ACHN (cell line): Measurements from ENCODE around the gene MAML1.

ENCODE experiments used
- DNase-seq: peaks from one replicate; pipeline ENCODE4 v3.0.0-alpha.2; 2015
- in situ Hi-C: cut with HindIII; loops from 2 replicates; pipeline ENCODE4 v1.10.0; 2017; ENCODE audit warnings: low sequenced_read_pairs, low pct_ligation_motif_present, low pct_unique_long_range_greater_than_20kb

Gene MAML1

DNA sequence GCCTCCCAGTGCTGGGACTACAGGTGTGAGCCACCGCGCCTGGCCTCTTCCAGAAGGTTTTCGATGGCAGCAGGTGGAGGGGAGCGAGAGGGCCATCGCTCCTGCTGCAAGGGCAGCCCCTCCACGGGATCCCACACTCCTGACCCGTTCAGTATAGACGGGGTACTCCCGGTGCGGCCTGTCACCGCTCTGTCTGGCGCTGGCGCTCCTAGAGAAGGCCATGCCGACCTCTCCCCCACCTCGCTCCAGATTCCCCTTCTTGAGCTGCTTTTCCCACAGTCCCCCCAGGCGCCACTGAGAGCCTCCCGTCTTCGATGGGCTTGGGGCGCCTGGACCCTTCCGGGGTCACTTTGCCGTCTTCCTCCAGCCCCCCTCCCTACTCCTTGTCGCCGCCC, 83.8 kb downstream of the MAML1 start:
- DNase-seq, result no peak

DNA sequence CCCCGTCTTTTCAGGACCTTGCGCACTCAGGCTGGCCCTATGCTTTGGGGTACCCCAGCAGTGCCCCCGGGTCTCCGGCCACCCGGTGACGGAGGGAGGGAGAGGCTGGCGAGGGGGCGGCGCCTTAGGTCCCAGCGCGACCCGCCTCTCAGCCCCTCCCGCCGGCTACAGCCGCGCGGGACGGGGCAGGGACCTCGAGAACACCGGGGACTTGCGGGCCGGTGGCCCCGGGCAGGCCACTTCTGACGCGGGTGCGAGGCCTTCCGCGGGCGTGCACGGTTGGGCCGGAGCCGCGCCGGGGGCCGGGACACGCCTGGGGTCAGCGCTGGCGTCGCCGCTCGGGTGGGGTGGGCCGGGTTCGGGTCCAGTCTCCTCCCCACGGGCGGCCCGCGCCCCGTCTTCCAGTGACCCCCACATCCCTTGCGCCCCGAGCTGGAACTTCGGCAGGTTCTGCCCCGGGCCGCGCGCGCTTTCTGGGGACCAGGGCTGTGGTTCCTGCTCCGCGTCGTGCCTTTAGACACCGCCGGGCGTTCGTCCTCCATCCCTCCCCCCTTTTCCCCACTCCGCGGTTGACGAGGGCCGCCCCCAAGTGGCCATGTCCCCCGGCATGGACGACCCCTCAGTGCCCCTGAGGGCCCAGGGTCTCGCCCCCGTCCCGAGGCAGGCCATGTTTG, 84.3 kb downstream of the MAML1 start:
- in situ Hi-C loops, result no loop called here
- DNase-seq, result no peak

More for the DNA sequence above, 83.8 kb downstream of the MAML1 start:
- in situ Hi-C loops, result no loop called here

DNA sequence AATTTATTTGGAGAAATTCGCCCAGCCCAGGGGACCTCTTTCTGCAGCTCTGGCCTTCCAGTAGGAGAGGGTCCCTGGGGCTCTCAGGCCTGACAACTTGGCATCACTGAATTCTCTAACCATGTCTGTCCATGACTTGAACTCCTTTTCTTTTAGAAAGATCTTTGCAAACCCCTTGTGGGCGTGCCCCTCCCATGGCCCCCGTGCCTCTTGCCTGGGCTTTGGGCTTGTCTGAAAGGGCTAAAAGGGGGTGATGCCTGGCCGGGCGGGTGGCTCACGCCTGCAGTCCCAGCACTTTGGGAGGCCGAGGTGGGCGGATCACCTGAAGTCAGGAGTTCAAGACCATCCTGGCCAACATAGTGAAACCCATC, 84.8 kb downstream of the MAML1 start:
- DNase-seq, result no peak
- in situ Hi-C loops, result no loop called here

DNA sequence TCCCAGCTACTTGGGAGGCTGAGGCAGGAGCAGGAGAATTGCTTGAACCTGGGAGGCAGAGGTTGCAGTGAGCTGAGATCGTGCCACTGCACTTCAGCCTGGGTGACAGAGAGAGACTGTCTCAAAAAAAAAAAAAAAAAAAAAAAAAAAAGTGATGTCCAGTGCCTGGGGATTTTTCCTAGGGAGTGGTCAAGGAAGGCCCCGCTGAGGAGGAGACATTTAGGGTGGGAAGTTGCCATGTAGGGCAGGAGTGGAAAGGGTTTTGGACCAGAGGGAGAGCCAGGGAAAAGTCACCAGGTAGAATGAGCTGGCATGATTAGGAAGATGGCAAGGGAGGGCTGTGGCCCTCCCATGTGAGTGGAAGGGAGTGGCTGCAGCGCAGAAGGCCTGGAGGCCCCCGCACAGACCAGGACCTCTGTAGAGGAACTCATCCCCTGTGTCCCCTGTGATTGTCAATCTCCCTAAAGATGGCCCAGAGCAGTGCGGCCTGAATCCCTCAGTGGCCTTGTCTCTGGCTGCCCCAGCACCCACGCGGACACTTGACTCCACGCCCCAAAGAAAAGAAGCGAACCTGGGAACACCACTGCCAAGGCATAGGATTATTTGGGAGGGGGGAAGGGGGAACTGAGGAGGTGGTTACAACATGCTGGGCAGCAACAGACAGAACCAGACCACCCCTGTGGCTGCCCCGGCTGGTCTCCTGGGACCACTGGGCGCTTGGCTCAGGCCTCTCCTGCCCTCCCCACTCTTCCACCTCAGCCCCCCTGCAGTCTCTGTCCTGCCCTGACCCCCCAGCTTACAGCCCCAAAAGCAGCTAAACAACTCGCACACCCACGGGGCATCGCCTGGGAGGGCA, 85.5 kb downstream of the MAML1 start:
- DNase-seq, result no peak
- in situ Hi-C loops, result no loop called here

DNA sequence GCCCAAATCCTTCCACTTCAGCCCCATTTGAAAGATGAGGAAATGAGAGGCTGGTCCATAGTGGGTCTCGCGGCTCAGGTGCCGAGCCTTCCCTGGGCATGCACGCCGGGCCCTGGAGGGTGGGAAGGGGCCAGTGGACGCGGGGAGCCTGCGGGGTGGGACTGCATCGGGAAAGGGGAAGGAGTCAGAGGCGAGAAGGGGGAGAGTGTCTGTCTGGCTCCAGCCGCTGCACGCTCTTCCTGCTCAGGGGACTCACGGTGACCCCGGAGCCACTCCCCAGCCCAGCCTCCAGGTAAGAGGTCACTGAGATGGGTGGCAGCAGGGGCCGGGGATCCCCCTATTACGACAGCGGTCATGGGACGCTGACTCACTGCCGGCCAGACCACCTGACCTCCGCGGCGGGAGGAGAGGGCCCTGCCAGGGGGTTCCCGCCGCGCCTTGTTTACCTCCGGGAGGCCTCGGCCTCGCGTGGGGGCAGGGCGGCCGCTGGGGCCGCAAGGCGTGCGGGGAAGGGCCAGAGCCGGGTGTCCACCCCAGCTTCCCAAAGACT, 86.2 kb downstream of the MAML1 start:
- in situ Hi-C loops, result no loop called here
- peak; percentile 93 for DNase-seq

DNA sequence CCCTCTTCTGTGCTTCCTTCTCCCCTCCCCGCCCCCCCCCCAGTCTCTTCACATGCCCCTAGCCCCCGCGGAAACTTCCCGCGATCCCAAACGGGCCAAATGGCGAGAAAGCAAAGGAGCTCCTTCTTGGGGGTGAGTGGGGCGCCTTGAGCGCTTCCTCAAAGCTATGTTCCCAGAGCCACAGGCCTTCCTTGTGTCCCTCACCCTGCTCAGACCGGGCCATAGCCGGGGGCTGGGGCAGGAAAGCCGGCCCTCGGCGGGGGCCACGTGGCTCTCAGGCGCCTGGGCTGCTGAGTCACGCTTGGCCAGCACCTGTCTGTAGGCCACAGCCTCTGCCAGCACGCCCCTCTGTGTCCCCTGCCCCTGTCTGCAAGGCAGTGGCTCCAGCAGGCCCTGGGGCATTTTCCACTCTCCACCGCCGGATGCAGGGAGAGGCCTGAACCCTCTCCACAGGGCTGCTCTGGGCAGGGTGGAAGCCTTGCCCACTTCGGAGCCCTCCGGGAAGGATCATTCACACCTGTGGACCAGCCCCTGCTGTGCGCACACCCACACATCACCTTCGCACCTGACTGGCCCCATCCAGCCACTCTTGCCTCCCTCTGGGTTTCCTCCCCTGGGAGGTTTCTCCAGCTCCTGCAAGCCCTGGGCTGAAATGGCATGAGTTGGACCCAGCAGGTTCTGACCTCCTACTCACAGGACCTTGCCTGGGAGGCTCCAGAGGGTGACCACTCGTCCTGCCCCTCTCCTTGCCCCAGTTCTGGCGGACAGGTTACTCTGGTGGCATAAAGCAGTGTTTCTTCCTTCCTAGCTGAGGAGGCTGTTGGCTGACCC, 86.9 kb downstream of the MAML1 start:
- in situ Hi-C loops, result no loop called here
- DNase-seq, result peak; percentile 67

DNA sequence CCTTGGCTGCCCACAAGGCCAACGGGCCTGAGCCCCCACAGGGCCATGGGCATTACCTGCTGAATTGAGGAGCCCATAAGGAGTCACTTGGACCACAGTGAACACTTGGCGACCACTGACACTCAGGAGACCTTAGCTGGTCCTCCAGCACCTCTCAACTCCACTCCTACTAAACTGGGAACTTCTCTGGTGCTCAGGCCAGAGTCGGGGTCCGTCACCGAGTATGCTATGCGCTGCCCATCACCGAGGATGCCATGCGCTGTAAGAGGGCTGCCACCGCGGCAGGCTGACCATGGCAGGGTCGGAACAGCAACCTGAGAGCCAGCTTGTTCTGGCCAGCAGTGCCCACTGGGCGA, 87.5 kb downstream of the MAML1 start:
- in situ Hi-C loops, result no loop called here
- DNase-seq, result no peak

DNA sequence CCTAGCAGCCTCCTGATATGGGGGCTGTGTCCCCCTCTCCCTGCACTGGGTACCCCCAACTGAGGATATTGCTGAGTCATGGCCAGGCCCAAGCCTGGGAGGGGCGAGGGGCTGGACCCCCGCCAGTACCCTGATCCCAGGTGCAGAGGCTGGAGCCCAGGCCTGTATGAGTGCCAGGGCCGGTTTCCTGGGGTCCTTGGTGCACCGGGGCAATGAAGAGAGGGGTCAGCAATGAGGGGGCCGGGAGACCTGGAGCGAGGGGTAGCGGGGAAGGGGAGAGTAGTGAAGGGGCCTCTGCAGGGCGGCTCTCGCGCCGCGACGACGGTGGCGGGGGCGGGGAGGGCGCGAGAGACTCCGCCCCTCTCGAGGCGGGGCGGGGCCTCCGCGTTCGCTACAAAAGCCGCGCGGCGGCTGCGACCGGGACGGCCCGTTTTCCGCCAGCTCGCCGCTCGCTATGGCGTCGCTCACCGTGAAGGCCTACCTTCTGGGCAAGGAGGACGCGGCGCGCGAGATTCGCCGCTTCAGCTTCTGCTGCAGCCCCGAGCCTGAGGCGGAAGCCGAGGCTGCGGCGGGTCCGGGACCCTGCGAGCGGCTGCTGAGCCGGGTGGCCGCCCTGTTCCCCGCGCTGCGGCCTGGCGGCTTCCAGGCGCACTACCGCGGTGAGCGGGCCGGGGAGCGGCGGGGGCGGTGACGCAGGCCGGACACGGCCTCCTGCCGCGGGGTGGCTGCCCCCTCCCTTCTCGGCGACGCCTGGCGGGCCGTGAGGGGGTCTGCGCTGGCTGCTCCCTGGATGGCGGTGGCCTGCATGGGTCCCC, 88.1 kb downstream of the MAML1 start, which contains the start of gene SQSTM1:
TSS of gene SQSTM1 (plus strand) at position 423 of the 815 bp plus-strand sequence. CDS start at position 455, 32 bp downstream.
- DNase-seq, result peak; percentile 72
- in situ Hi-C loops, result no loop called here

DNA sequence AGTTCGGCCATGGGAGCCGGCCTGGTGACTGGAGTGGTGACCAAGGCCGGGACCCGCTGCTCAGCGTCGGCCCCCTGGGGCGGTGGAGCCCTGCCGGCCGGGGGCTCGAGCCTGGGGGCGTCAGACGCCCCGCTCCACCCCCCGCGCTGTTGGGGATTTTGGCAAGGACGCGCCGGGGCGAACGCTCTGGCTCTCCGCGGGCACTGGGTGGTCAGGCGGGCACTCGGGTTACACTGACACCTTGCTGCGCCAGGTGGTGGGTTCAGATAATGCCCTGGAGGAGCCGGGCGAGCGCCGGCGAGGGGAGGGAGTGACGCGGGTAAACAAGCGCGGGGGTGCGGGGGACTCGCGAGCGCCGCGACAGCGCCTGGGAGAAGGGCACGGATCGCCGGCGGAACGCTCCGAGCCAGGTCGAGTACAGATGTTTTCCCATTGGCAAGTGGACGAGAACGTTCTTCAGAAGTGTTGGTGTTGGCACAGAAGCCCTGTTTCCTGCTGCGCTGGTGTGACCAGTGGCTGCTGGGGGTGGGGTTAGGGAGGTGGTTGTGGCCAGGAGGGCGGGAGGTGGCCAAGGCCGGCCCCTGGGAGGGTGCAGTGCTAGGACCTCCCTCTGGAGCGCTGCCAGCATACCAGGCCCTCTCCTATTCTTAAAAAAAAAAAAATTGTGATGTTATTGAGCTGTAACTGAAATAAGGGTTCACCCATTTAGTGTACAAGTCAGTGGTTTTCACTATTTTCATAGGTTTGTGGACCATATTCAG, 88.9 kb downstream of the MAML1 start:
- in situ Hi-C loops, result no loop called here
- peak; percentile 81 for DNase-seq

DNA sequence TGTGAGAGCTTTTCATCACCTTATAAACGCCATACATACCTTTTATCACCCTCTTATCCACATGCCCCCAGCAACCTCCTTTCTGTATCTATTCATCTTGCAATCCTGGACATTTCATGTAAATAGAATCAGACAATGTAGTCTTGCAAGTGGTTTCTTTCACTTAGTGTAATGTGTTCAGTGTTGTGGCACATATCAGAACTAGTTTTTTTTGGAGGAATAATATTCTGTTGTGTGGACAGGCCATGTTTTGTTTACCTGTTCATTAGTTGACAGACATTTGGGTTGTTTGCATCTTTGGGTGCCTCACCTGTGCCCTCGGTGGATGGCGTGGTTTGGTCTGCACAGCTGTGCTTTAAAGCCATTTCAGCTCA, 89.4 kb downstream of the MAML1 start:
- no peak for DNase-seq
- in situ Hi-C loops, result no loop called here

DNA sequence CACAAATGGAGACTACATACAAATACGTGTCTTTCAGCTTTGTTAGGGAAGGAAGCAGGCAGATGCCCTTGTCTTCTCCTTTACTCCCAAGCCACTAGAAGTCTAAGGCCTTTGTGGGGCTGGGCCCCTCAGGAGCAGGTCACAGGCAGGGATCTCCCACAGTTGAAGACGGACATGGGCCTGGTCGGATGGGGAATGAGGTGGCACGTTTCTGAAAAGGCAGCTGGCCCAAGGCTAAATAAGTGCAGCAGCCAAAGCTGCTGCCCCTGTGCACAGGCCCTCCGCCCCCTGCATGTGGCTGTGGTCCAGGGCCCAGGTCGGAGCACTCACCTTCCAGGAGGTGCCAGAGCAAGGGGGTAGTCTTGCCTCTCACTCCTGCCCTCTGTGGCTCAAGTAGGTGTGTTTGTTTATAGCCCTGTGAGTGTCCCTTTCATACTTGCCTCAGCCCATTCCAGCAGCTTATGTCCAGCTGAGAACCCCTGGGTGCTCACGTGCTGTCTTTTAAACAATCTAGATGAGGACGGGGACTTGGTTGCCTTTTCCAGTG, 89.9 kb downstream of the MAML1 start:
- no peak for DNase-seq
- in situ Hi-C loops, result no loop called here

DNA sequence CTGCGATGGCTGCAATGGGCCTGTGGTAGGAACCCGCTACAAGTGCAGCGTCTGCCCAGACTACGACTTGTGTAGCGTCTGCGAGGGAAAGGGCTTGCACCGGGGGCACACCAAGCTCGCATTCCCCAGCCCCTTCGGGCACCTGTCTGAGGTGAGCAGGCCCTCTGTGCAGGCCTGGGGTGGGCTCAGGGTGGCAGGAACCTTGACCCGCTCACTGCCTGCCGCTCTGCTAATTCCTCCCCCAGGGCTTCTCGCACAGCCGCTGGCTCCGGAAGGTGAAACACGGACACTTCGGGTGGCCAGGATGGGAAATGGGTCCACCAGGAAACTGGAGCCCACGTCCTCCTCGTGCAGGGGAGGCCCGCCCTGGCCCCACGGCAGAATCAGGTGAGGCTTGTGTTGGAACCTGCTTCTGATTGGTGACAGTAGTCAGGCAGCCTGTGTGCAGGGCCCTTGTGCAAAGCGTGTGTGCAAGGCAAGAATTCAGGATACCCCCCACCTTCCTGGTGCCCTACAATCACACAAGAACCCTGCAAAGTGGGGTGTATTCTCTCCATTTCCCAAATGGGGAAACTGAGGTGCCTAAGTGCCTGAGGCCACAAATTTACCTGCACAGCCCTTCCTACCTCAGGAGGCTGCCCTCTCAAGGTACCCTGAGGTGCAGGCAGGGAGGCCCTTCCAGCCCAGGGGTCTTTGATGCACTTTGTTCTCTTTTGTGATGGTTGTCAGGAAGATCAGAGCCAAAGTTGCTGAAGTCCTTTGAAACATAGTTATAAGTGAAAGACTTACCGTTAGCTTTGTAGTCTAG, 91.5 kb downstream of the MAML1 start:
- in situ Hi-C loops, result no loop called here
- no peak for DNase-seq

DNA sequence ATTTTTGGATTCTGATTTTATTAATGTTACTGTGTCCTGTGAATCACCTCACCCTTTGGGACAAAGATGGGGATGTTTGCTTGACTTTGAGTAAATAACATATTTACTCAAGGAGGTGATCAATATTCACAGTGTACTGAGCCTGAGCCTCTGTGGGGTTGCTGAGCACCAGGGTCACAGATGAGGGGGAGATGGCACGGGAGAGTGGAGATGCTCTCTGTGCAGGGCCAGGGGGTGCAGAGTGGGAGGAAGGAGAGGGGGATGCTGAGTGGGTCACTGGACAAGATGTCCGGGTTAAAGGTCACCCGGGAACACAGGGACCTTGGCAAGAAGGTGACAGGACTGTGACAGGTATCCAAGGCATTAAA, 92.1 kb downstream of the MAML1 start:
- no peak for DNase-seq
- in situ Hi-C loops, result no loop called here

DNA sequence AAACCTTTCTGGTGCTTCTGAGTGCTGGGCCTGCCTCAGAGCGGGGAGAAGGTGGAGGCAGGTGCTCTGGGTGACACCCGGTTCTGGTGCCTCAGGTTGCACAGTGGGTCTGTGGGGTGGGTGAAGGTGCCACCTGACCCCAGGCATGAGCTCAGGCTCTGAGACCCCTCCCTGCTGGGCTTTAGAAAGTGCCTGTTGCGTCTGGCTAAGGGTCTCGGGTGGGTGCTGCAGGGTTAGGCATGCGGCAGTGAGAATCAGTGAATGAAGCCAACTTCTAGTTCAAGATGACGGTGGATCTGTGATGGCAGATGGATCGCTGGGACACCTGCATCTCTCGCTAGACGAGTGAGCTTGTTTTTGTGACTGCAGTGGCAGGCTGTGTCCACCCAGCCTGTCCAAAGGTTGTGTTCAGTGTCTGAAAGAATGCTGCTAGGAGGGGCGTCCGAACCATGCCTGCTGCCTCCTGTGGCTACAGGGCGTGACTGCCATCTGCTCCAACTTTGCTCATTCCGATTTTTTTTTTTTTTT, 93.1 kb downstream of the MAML1 start:
- in situ Hi-C loops, result no loop called here
- no peak for DNase-seq
